Thymus (tissue), 14 donors: ENCODE results near the gene ZNF708. TPM values are rescaled to one million over a fixed set of nuclear protein-coding genes. Genes with fewer than 3 reads are reported as not detected.
"Not testable (repeated sequence)": the region's sequence is repeated elsewhere in the genome, so short reads cannot be mapped to it uniquely, and the experiment has no call there.

ENCODE experiments used
- DNase-seq, 9 donors: peaks; one replicate each; pipeline ENCODE4 v3.0.0-alpha.2; 2013; ENCODE audit warnings: low spot score in 9 of 9, low read depth in 6 of 9, missing footprints in 1 of 9
- H3K27ac ChIP-seq, 2 donors: one replicate each; pipeline ENCODE4 v1.5.1; 2013; ENCODE audit warnings: control low read depth in 1 of 2, low read depth in 1 of 2, low read length in 1 of 2, mild to moderate bottlenecking in 1 of 2, moderate library complexity in 1 of 2
- H3K27me3 ChIP-seq, 2 donors: one replicate each; pipeline ENCODE4 v1.5.1; 2013; ENCODE audit warnings: low read length in 1 of 2; ENCODE audit not compliant: control insufficient read depth in 2 of 2, insufficient read depth in 1 of 2
- H3K36me3 ChIP-seq, 2 donors: one replicate each; pipeline ENCODE4 v1.5.1; 2013; ENCODE audit warnings: low read length in 1 of 2, mild to moderate bottlenecking in 1 of 2, moderate library complexity in 1 of 2; ENCODE audit not compliant: control insufficient read depth in 2 of 2, insufficient read depth in 2 of 2
- H3K4me1 ChIP-seq, 2 donors: one replicate each; pipeline ENCODE4 v1.5.1; 2013; ENCODE audit warnings: low read length in 2 of 2; ENCODE audit not compliant: control insufficient read depth in 2 of 2, insufficient read depth in 2 of 2
- H3K4me3 ChIP-seq, 2 donors: one replicate each; pipeline ENCODE4 v1.5.1; 2013; ENCODE audit warnings: low read length in 2 of 2, control low read depth in 1 of 2, mild to moderate bottlenecking in 1 of 2
- H3K9me3 ChIP-seq, 2 donors: one replicate each; pipeline ENCODE4 v1.5.1; 2013; ENCODE audit warnings: low read length in 1 of 2, mild to moderate bottlenecking in 1 of 2; ENCODE audit not compliant: control insufficient read depth in 2 of 2, insufficient read depth in 1 of 2
- WGBS: extraction: QIAGEN DNeasy Blood & Tissue Kit; methylation state at CpG from one replicate; pipeline ENCODE4 v1.1.7; 2013; 5-methylcytosine and 5-hydroxymethylcytosine counted together
- long read RNA-seq, 10 donors: transcript quantifications; one replicate each; lab custom pipeline, GENCODE V29; 2026
- polyA plus RNA-seq: library from polyadenylated mRNA; stranded (reverse); fragments of 200-250 nt; gene quantifications from one replicate; pipeline ENCODE4 v1.2.3, GENCODE V29; 2013
- total RNA-seq: library from RNA; stranded (reverse); fragments of 120-200 nt; gene quantifications from one replicate; pipeline ENCODE4 v1.2.4, GENCODE V29; 2013
- donor health status: healthy.

Gene ZNF708
- total RNA-seq (14.4 TPM), polyA plus RNA-seq (11.6 TPM)
- long read RNA-seq, donor 1 = 0 reads
- long read RNA-seq, donor 2, full-length matches to known transcripts = 9 of 16 reads
- long read RNA-seq, donor 2, partial matches to known transcripts = 7 of 16 reads
- long read RNA-seq, donor 2, other reads (novel, unspliced or antisense) = 0 of 16 reads
- long read RNA-seq, donor 3, full-length matches to known transcripts = 5 of 12 reads
- long read RNA-seq, donor 3, partial matches to known transcripts = 0 of 12 reads
- long read RNA-seq, donor 3, other reads (novel, unspliced or antisense) = 7 of 12 reads
- long read RNA-seq, donor 4, full-length matches to known transcripts = 2 of 24 reads
- long read RNA-seq, donor 4, partial matches to known transcripts = 22 of 24 reads
- long read RNA-seq, donor 4, other reads (novel, unspliced or antisense) = 0 of 24 reads
- long read RNA-seq, donor 5, full-length matches to known transcripts = 9 of 89 reads
- long read RNA-seq, donor 5, partial matches to known transcripts = 65 of 89 reads
- long read RNA-seq, donor 5, other reads (novel, unspliced or antisense) = 15 of 89 reads
- long read RNA-seq, donor 6, full-length matches to known transcripts = 1 of 1 reads
- long read RNA-seq, donor 6, partial matches to known transcripts = 0 of 1 reads
- long read RNA-seq, donor 6, other reads (novel, unspliced or antisense) = 0 of 1 reads
- long read RNA-seq, donor 7, full-length matches to known transcripts = 2 of 13 reads
- long read RNA-seq, donor 7, partial matches to known transcripts = 11 of 13 reads
- long read RNA-seq, donor 7, other reads (novel, unspliced or antisense) = 0 of 13 reads
- long read RNA-seq, donor 8, full-length matches to known transcripts = 1 of 6 reads
- long read RNA-seq, donor 8, partial matches to known transcripts = 5 of 6 reads
- long read RNA-seq, donor 8, other reads (novel, unspliced or antisense) = 0 of 6 reads
- long read RNA-seq, donor 9, full-length matches to known transcripts = 3 of 3 reads
- long read RNA-seq, donor 9, partial matches to known transcripts = 0 of 3 reads
- long read RNA-seq, donor 9, other reads (novel, unspliced or antisense) = 0 of 3 reads
- long read RNA-seq, donor 10, full-length matches to known transcripts = 4 of 4 reads
- long read RNA-seq, donor 10, partial matches to known transcripts = 0 of 4 reads
- long read RNA-seq, donor 10, other reads (novel, unspliced or antisense) = 0 of 4 reads

DNA sequence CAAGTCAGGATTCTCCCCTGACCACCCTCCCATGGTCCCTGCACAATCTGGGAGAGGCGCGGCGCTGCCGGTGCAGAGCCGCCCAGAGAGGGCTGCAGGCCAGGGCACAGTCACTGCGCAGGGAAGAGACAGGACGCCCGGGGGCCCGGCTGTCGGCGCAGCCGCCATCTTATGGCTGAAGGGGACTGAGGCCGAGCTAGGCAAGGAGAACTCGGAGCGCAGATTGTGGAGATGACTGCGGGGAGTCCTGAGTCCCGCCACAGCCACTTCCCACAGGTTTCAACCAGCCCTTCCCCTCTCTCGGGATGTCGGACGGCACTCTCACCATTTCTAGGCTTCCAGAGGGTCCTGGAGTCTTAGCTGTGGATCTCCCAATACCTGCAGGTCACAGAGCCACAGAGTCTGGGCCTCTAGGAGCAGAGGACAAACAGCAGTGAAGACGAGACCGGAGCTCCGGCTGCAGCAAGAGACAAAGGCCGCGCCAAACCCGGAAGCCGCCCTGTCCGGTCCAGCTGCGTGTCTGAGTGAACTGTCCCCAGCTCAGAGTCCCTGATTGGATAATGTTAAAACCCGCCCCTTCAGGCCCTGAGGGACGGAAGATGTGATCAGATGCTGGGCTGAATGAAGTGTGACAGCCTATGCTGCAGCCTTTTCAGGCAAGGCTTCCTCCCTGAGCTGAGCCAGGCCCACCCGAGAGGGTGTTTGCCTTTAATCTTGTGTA is at the start of gene ZNF708:
TSS of gene ZNF708 (minus strand) at position 526 of the 721 bp plus-strand sequence. CDS start at position 328, 198 bp downstream.
- peaks cover 0 to 10% of the 10 kb centered on the region in 2 donors for H3K9me3 ChIP-seq
- peak within 1 kb of the TSS; percentile 78 to 96 for H3K27ac ChIP-seq
- peaks cover 5% of the 10 kb centered on the region in 2 donors for H3K36me3 ChIP-seq
- H3K27me3 ChIP-seq = no peaks in the 10 kb centered on the region
- H3K4me3 ChIP-seq = peak within 1 kb of the TSS; percentile 52 to 94
- DNase-seq = peak; percentile 50 to 91 (median 75)
- peaks cover 0 to 2% of the 10 kb centered on the region in 2 donors for H3K4me1 ChIP-seq
- under 1% methylated on average over 32 of the region's 32 CpGs for WGBS

DNA sequence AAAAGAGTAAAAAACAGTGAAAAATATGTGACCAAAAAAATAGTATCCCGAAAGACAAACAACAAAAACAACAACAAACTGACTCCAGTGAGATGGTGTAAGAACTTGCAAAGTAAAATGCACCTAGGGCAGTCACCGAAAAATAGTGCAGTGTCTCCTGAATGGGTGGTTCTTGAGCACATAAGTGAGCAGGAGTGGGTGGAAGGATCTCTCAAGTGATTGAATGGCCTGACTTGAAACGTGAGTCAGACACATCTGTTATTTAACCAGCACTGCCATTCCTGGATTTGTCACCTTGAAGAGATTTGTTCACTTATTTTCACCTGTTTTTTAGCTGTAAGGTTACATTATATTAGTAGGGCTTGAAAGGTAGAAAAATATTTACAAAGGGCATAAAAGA is 33.1 kb upstream of the ZNF708 start:
- Histone ChIP-seq H3K36me3 (peaks cover 16 to 22% of the 10 kb centered on the region in 2 donors), H3K27me3 (no peaks in the 10 kb centered on the region), H3K4me3 (no peak overlapping the region), H3K27ac (no peak overlapping the region), H3K9me3 (peaks cover 0 to 2% of the 10 kb centered on the region in 2 donors), H3K4me1 (no peaks in the 10 kb centered on the region)
- DNase-seq = no peak
- 98% methylated on average over 3 of the region's 3 CpGs for WGBS

DNA sequence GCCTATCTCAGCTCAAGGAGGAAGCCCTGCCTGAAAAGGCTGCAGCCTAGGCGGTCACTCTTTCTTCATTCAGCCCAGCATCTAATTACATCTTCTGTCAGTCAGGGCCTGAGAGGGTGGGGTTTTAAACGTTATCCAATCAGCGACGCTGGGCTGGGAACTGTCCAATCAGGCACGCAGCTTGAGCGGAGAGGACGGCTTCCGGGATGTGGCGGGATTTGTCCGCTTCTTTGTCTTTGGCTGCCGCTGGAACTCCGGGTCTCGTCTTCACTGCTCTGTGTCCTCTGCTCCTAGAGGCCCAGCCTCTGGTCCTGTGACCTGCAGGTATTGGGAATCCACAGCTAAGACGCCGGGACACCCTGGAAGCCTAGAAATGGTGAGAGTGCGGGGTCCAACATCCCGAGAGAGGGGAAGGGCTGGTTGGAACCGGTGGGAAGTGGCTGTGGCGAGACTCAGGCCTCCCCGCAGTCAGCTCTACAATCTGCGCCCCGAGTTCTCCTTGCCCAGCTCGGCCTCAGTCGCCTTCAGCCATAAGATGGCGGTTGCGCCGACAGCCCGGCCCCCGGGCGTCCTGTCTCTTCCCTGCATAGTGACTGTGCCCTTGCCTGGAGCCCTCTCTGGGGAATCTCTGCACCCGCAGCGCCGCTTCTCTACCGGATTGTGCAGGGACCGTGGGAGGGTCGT is 29.7 kb upstream of the ZNF708 start, which contains the start of gene ZNF738:
TSS of gene ZNF738 (plus strand) at position 233 of the 684 bp plus-strand sequence. CDS start at position 374, 141 bp downstream.
- H3K27me3 ChIP-seq = no peaks in the 10 kb centered on the region
- peaks cover 2 to 6% of the 10 kb centered on the region in 2 donors for H3K9me3 ChIP-seq
- WGBS = under 1% methylated on average over 36 of the region's 36 CpGs
- peak within 1 kb of the TSS; percentile 87 to 88 for H3K27ac ChIP-seq
- peaks cover 10 to 13% of the 10 kb centered on the region in 2 donors for H3K36me3 ChIP-seq
- H3K4me3 ChIP-seq = peak within 1 kb of the TSS; percentile 67 to 82
- no peaks in the 10 kb centered on the region for H3K4me1 ChIP-seq
- DNase-seq = peak; percentile 74 to 93 (median 86)

DNA sequence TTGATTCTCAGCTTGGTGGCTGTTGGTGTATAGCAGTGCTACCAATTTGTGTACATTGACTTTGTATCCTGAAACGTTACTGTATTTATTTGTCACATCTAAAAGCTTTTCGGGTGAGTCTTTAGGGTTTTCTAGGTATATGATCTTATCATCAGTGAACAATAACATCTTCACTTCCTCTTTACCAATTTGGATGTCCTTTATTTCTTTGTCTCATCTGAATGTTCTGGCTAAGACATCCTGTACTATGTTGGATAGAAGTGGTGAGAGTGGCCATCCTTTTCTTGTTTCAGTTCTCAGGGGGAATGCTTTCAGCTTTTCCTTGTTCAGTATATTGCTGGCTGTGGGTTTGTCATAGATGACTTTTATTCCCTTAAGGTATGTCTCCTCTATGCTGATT is 23.6 kb upstream of the ZNF708 start:
- H3K36me3 ChIP-seq = no peaks in the 10 kb centered on the region
- H3K9me3 ChIP-seq = peaks cover 0 to 6% of the 10 kb centered on the region in 2 donors
- 35% methylated on average over 2 of the region's 2 CpGs for WGBS

DNA sequence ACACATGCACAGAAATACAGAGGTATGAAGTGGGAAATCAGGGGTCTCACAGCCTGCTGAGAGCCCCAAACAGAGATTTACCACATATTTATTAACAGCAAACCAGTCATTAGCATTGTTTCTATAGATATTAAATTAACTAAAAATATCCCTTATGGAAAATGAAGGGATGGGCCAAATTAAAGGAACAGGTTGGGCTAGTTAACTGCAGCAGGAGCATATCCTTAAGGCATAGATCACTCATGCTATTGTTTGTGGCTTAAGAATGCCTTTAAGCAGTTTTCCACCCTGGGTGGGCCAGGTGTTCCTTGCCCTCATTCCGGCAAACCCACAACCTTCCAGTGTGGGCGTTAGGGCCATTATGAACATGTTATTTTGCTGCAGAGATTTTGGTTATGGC is 15.6 kb upstream of the ZNF708 start:
- 94% methylated on average over 2 of the region's 2 CpGs for WGBS

More for the DNA sequence above, 23.6 kb upstream of the ZNF708 start:
- no peak overlapping the region for H3K4me3 ChIP-seq
- DNase-seq = no peak
- H3K4me1 ChIP-seq = no peaks in the 10 kb centered on the region
- no peaks in the 10 kb centered on the region for H3K27me3 ChIP-seq
- no peak overlapping the region for H3K27ac ChIP-seq

DNA sequence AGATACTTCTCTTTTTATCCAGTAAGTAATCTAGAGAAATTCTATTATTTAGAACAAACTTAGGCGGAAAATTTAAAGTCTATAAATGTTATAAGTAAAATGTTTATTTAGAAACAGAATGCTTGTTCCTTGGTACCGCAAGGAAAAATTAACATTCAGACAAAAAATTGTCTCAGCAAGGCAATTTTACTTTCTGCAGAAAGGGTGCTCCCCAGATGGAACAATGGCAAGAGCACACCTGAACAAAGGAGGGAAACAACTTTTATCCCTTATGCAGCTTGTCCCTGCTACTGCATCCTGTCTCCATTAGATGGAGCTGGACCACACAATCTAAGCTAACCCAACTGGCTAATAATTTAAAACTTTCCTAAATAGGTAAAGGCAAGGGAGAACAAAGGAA is 6.5 kb upstream of the ZNF708 start:
- no peaks in the 10 kb centered on the region for H3K27me3 ChIP-seq
- 96% methylated on average over 2 of the region's 2 CpGs for WGBS
- H3K4me1 ChIP-seq = no peaks in the 10 kb centered on the region
- no peaks in the 10 kb centered on the region for H3K36me3 ChIP-seq
- no peak overlapping the region for H3K4me3 ChIP-seq
- no peak overlapping the region for H3K27ac ChIP-seq
- DNase-seq = no peak
- H3K9me3 ChIP-seq = peaks cover 1 to 8% of the 10 kb centered on the region in 2 donors

More for the DNA sequence above, 15.6 kb upstream of the ZNF708 start:
- H3K27ac ChIP-seq, DNase-seq, H3K36me3 ChIP-seq, H3K27me3 ChIP-seq, H3K9me3 ChIP-seq, H3K4me1 ChIP-seq, H3K4me3 ChIP-seq: not testable (repeated sequence)

DNA sequence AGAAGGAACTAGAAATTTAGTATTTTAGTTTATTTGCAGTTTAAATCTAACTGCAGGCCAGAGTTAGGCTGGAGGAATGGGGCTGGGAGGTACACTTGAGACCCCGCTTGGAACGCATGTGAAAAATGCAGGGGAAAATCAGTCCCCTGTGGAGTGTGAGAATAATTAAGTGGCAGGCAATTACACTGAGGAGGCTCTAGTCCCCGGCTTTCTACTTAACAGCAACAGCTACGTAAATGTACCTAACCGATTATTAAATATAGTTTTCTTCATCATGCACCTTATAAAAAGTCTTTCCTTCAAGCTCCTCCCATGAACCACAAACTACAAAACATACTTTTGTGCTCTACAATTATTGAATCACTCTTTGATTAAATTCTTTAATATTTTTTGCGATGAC is 804 bp downstream of the ZNF708 start:
- peak in 5 of 9 donors; percentile 6 to 27 (median 13) for DNase-seq
- 16% methylated on average over 6 of the region's 6 CpGs for WGBS
- no peaks in the 10 kb centered on the region for H3K27me3 ChIP-seq

DNA sequence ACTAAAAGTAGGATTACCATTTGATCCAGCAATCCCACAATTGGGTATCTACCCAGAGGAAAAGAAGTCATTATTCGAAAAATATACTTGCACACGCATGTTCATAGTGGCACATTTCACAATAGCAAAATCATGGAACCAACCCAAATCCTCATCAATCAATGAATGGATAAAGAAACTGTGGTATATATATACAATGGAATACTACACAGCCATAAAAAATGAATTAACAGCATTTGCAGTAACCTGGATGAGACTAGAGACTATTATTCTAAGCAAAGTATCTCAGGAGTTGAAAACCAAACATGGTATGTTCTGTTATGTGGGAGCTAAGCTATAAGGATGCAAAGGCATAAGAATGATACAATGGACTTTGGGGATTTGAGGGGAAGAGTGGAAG is 3.0 kb downstream of the ZNF708 start:
- peaks cover 0 to 10% of the 10 kb centered on the region in 2 donors for H3K9me3 ChIP-seq
- WGBS = 96% methylated on average over 2 of the region's 2 CpGs
- peaks cover 5% of the 10 kb centered on the region in 2 donors for H3K36me3 ChIP-seq
- no peak for DNase-seq
- H3K27ac ChIP-seq = no peak overlapping the region
- no peaks in the 10 kb centered on the region for H3K27me3 ChIP-seq
- peaks cover 0 to 2% of the 10 kb centered on the region in 2 donors for H3K4me1 ChIP-seq
- H3K4me3 ChIP-seq = no peak overlapping the region

More for the DNA sequence above, 804 bp downstream of the ZNF708 start:
- Histone ChIP-seq H3K4me3 (peak overlapping the region; percentile 52 to 94), H3K4me1 (peaks cover 0 to 2% of the 10 kb centered on the region in 2 donors), H3K9me3 (peaks cover 0 to 14% of the 10 kb centered on the region in 2 donors), H3K36me3 (peaks cover 5% of the 10 kb centered on the region in 2 donors), H3K27ac (peak overlapping the region; percentile 78 to 96)
